ENCODE data around the gene LAMC3. TPM values are rescaled to one million over a fixed set of nuclear protein-coding genes. Genes with fewer than 3 reads are reported as not detected.
"Not testable (repeated sequence)": the region's sequence is repeated elsewhere in the genome, so short reads cannot be mapped to it uniquely, and the experiment has no call there.

Gene LAMC3
- total RNA-seq, 1 donor from 2014 or later: 0.29 TPM

- H3K4me3 ChIP-seq (ENCODE audit: low read depth, low read length): no peak overlapping the region
- no peak for TF ChIP-seq CTCF (conservative IDR thresholded peaks at IDR 0.05; ENCODE audit: low read depth, low read length)
- DNase-seq (ENCODE audit: low read depth): no peak
Observed at GRCh38 chr9:130999245-130999623, 9.7 kb upstream of the LAMC3 start.

GRCh38 chr9:131000526-131000925, 8.4 kb upstream of the LAMC3 start:
- H3K4me3 ChIP-seq (ENCODE audit: low read depth, low read length); DNase-seq (ENCODE audit: low read depth): not testable (repeated sequence)

DNA sequence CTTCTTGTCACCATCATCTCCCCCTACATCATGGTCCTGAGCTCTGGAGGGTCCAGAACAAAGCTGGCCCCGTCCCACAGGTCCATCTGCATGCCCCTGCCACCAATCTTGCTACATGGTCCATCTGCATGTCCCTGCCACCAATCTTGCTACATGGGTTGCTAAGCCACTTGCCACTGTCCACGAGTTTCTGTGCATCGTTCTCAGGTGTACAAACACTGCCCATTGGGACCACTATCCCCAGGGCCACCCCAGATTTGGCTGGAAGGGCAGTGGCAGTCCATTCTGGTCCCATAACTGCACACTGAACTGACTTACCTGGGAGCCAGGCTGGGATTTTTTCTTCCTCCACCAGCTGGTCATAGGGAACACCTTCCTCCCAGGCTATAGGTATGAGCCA, 8.0 kb upstream of the LAMC3 start:
- no peak overlapping the region for H3K4me3 ChIP-seq (ENCODE audit: low read depth, low read length)
- no peak for DNase-seq (ENCODE audit: low read depth)
- no peak for TF ChIP-seq CTCF (conservative IDR thresholded peaks at IDR 0.05; ENCODE audit: low read depth, low read length)

DNA sequence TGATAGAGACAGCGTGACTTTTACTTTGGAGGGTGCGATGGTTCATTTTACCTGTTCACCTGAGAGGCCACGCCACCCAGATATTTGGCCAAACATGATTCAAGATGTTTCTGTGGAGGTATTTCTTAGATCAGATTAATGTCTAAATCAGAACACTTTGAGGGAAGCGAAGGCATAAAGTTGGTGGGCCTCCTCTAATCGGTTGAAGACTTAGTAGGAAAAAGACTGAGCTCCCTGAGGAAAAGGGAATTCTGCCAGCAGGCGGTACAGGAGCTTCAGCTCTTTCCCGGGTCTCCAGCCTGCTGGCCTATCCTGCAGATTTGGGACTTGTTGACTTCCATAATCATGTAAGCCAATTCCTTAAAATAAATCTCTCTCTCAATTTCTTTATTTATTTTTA, 7.0 kb upstream of the LAMC3 start:
- no peak for TF ChIP-seq CTCF (conservative IDR thresholded peaks at IDR 0.05; ENCODE audit: low read depth, low read length)
- no peak for DNase-seq (ENCODE audit: low read depth)
- H3K4me3 ChIP-seq (ENCODE audit: low read depth, low read length): no peak overlapping the region

- no peak for TF ChIP-seq CTCF (conservative IDR thresholded peaks at IDR 0.05; ENCODE audit: low read depth, low read length)
- no peak for DNase-seq (ENCODE audit: low read depth)
Observed at GRCh38 chr9:131006601-131007000, 2.4 kb upstream of the LAMC3 start.

DNA sequence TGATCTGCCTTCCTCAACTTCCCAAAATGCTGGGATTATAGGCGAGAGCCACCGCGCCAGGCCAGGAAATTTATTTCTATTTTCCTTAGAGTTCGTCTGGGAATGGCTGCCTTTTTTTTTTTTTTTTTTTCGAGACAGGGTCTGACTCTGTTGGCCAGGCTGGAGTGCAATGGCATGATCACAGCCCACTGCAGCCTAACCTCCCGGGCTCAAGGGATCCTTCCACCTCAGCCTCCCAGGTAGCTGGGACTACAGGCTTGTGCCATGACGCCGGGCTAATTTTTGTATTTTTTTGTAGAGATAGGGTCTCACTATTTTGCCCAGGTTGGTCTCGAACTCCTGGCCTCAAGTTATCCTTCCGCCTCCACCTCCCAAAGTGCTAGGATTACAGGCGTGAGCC, 888 bp upstream of the LAMC3 start:
- no peak for DNase-seq (ENCODE audit: low read depth)
- no peak for TF ChIP-seq CTCF (conservative IDR thresholded peaks at IDR 0.05; ENCODE audit: low read depth, low read length)
- H3K4me3 ChIP-seq (ENCODE audit: low read depth, low read length): no peak overlapping the region

More at GRCh38 chr9:131006601-131007000, 2.4 kb upstream of the LAMC3 start:
- no peak overlapping the region for H3K4me3 ChIP-seq (ENCODE audit: low read depth, low read length)

DNA sequence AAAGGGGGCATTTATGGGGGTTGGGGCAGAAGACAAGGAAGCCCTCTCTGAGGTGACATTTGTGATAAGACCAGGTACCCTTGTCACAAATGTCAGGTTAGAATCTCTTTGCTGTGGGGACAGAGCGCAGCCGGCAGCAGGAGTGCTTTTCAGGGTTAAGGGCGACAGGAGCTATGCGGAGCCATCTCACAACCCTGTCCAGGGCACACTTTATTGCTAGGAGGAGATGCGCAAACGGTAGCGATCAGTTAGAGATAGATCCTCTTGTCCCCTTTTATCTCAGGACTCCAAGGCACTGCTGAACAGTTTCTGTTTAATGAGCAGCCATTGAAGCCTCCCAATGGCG, 438 bp upstream of the LAMC3 start:
- no peak for DNase-seq (ENCODE audit: low read depth)
- peak overlapping the region; percentile 11 for H3K4me3 ChIP-seq (ENCODE audit: low read depth, low read length)
- TF ChIP-seq CTCF (conservative IDR thresholded peaks at IDR 0.05; ENCODE audit: low read depth, low read length): no peak

Measured in epithelial cell of proximal tubule (primary cell).